Retinal pigment epithelial cell (primary cell): Measurements from ENCODE around the gene KLHL21.
"Not testable (repeated sequence)": the region's sequence is repeated elsewhere in the genome, so short reads cannot be mapped to it uniquely, and the experiment has no call there.

Source experiments
- DNase-seq: peaks from one replicate; pipeline ENCODE4 v3.0.0-alpha.2; 2010; ENCODE audit warnings: low read depth
- H3K4me3 ChIP-seq: 2 replicates; pipeline ENCODE4 v1.5.1; 2011; ENCODE audit warnings: mild to moderate bottlenecking, low read length, control low read depth, moderate library complexity
- CTCF ChIP-seq: conservative IDR thresholded peaks from 2 replicates; pipeline ENCODE4 v1.5.1; 2011; ENCODE audit warnings: low read depth, low read length, control low read depth, inconsistent platforms

Gene KLHL21

GRCh38 chr1:6574818-6575217 lies 27.9 kb downstream of the KLHL21 start:
- no peak overlapping the region for H3K4me3 ChIP-seq
- no peak for TF ChIP-seq CTCF
- DNase-seq, result no peak

- no peak overlapping the region for H3K4me3 ChIP-seq
- DNase-seq, result no peak
- TF ChIP-seq CTCF, result no peak
These were observed 28.5 kb downstream of the KLHL21 start for GRCh38 chr1:6574025-6574620.

GRCh38 chr1:6572653-6573383 lies 29.9 kb downstream of the KLHL21 start:
- H3K4me3 ChIP-seq, result no peak overlapping the region
- TF ChIP-seq CTCF, result no peak

GRCh38 chr1:6570987-6571386 lies 31.7 kb downstream of the KLHL21 start:
- H3K4me3 ChIP-seq, result no peak overlapping the region
- no peak for TF ChIP-seq CTCF
- DNase-seq, result no peak

More at GRCh38 chr1:6572653-6573383, 29.9 kb downstream of the KLHL21 start:
- DNase-seq, result no peak

- TF ChIP-seq CTCF, result no peak
- no peak for DNase-seq
- H3K4me3 ChIP-seq, result no peak overlapping the region
These were observed 32.6 kb downstream of the KLHL21 start for GRCh38 chr1:6570100-6570499.

GRCh38 chr1:6569033-6569432 lies 33.6 kb downstream of the KLHL21 start:
- DNase-seq, result no peak
- H3K4me3 ChIP-seq, result no peak overlapping the region
- TF ChIP-seq CTCF, result no peak

- no peak for DNase-seq
- no peak overlapping the region for H3K4me3 ChIP-seq
- TF ChIP-seq CTCF, result no peak
These were observed 42.4 kb downstream of the KLHL21 start for GRCh38 chr1:6560267-6560666.

GRCh38 chr1:6559161-6559560 lies 43.5 kb downstream of the KLHL21 start:
- DNase-seq, H3K4me3 ChIP-seq: not testable (repeated sequence)
